C4-2B (cell line): ENCODE data around the gene ZC3H7B.

Experiments used
- CTCF ChIP-seq: fragments of 450-650 bp; conservative IDR thresholded peaks from 2 replicates; pipeline ENCODE4 v1.5.1; 2017; ENCODE audit warnings: mild to moderate bottlenecking
- ZFX ChIP-seq: fragments of 450-650 bp; IDR thresholded peaks from 2 replicates; pipeline ENCODE4 v1.6.1; 2017

DNA sequence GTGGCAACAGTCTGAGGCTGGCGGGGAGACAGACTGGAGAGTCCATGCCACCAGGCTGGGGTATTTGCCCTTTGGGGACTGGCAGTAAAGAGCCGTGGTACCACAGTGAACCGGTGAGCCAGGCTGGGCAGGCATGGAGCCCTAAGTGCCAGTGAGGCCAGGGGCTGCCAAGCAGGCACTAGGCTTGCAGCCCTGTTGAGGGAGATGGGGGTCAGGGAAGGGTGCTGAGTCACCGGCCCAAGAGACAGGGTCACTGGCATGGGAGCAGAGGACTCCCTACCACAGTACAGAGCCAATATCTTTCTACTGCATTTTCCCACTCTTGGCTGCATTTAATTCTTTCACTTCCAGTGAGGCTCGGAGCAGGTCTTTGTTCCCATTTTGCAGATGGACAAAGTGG lies 49.7 kb downstream of the ZC3H7B start:
- no peak for TF ChIP-seq CTCF
- no peak for TF ChIP-seq ZFX
